Endothelial cell of umbilical vein (primary cell): ENCODE measurements around the gene ZBTB7C. TPM values are rescaled to one million over a fixed set of nuclear protein-coding genes. Genes with fewer than 3 reads are reported as not detected.

Experiments
- BruUV-seq: library from RNA; stranded (reverse); fragments of 400-500 nt; replicated peaks from 2 replicates; lab custom pipeline; 2021; lab: Mats Ljungman, UMichigan
- CTCF ChIA-PET: fragments of 300-600, 350-600 bp; sonication (Branson Sonifier 250); formaldehyde crosslinking; loops from one replicate; lab custom pipeline; 2021; ENCODE audit warnings: antibody characterized with exemption, inconsistent platforms; lab: Charles Lee
- POLR2A ChIA-PET: fragments of 300-600, 350-600 bp; sonication (Branson Sonifier 250); formaldehyde crosslinking; loops from one replicate; lab custom pipeline; 2021; ENCODE audit warnings: antibody characterized with exemption, inconsistent platforms; lab: Charles Lee
- DNase-seq: peaks from one replicate; pipeline ENCODE4 v3.0.0-alpha.2; 2011; ENCODE audit warnings: low read depth, low spot score
- FAIRE-seq: peaks from 2 replicates; lab custom pipeline; 2011; peaks lifted over from hg19 to GRCh38; lab: Jason Lieb, UNC
- H2AFZ ChIP-seq: 2 replicates; pipeline ENCODE4 v1.6.0; 2012; ENCODE audit warnings: low read depth, low read length, control low read depth, inconsistent platforms
- H3K27ac ChIP-seq: 2 replicates; pipeline ENCODE4 v1.5.1; 2011; ENCODE audit warnings: low read depth, mild to moderate bottlenecking, control low read depth, low read length, moderate library complexity; ENCODE audit not compliant: insufficient read depth
- H3K27me3 ChIP-seq, 2 experiments: 2 replicates each; pipeline versions ENCODE4 v1.6.0 to v1.6.1; 2011; ENCODE audit warnings: low read length in 2 of 2, mixed read lengths in 1 of 2; ENCODE audit not compliant: control insufficient read depth in 2 of 2, insufficient read depth in 2 of 2
- H3K36me3 ChIP-seq, 2 experiments: 2 replicates in 1 of 2; 3 replicates in 1 of 2; pipeline ENCODE4 v1.5.1; 2011; ENCODE audit warnings: low read length in 2 of 2, mild to moderate bottlenecking in 1 of 2, moderate library complexity in 1 of 2; ENCODE audit not compliant: control insufficient read depth in 2 of 2, insufficient read depth in 2 of 2; ENCODE audit errors: extremely low read depth in 1 of 2
- H3K4me1 ChIP-seq: 3 replicates; pipeline ENCODE4 v1.5.1; 2011; ENCODE audit warnings: mild to moderate bottlenecking, low read length; ENCODE audit not compliant: control insufficient read depth, insufficient read depth; ENCODE audit errors: extremely low read depth
- H3K4me2 ChIP-seq: 2 replicates; pipeline ENCODE4 v1.6.1; 2011; ENCODE audit warnings: low read length, control low read depth, mixed read lengths; ENCODE audit not compliant: insufficient read depth
- H3K4me3 ChIP-seq, 3 experiments: fragments of 200-600 bp in 1 of 3; sonication (generic), shearing (Covaris generic) in 1 of 3; replicated peaks in 1 of 3; 2 replicates each; pipeline ENCODE4 v1.5.1; 2011 to 2016; ENCODE audit warnings: control low read depth in 3 of 3, low read length in 3 of 3, mild to moderate bottlenecking in 2 of 3, inconsistent platforms in 1 of 3, low read depth in 1 of 3, moderate library complexity in 1 of 3; ENCODE audit not compliant: insufficient read depth in 1 of 3
- H3K79me2 ChIP-seq: 2 replicates; pipeline ENCODE4 v1.6.0; 2012; ENCODE audit warnings: low read length, inconsistent platforms; ENCODE audit not compliant: control insufficient read depth, insufficient read depth
- H3K9ac ChIP-seq: replicated peaks from 2 replicates; pipeline ENCODE3; 2011; ENCODE audit warnings: low read length, control low read depth; ENCODE audit not compliant: insufficient read depth; ENCODE audit errors: extremely low read depth
- H3K9me1 ChIP-seq: replicated peaks from 3 replicates; pipeline ENCODE4 v1.6.0; 2011; ENCODE audit warnings: mild to moderate bottlenecking, low read length; ENCODE audit not compliant: control insufficient read depth, insufficient read depth; ENCODE audit errors: extremely low read depth
- H3K9me3 ChIP-seq: replicated peaks from 2 replicates; pipeline ENCODE4 v1.5.1; 2012; ENCODE audit warnings: low read length, inconsistent platforms; ENCODE audit not compliant: control insufficient read depth, insufficient read depth
- H4K20me1 ChIP-seq: replicated peaks from 2 replicates; pipeline ENCODE3; 2011; ENCODE audit warnings: mild to moderate bottlenecking, low read length; ENCODE audit not compliant: control insufficient read depth, insufficient read depth; ENCODE audit errors: extremely low read depth
- EZH2 ChIP-seq: IDR thresholded peaks from 2 replicates; pipeline ENCODE4 v1.6.1; 2012; ENCODE audit warnings: borderline replicate concordance, low read depth, mild to moderate bottlenecking, moderate library complexity, low read length, inconsistent platforms; ENCODE audit not compliant: severe bottlenecking
- FOS ChIP-seq: IDR thresholded peaks from 2 replicates; pipeline ENCODE4 v1.6.1; 2011; ENCODE audit warnings: mild to moderate bottlenecking, low read length, moderate library complexity, borderline replicate concordance; ENCODE audit not compliant: insufficient read depth
- GATA2 ChIP-seq: IDR thresholded peaks from 2 replicates; pipeline ENCODE4 v1.7.0; 2011; ENCODE audit warnings: low read depth, mild to moderate bottlenecking, moderate library complexity, mixed read lengths, low read length; ENCODE audit not compliant: insufficient read length, insufficient read depth
- JUN ChIP-seq: IDR thresholded peaks from 2 replicates; pipeline ENCODE4 v1.6.1; 2011; ENCODE audit warnings: borderline replicate concordance, low read depth; ENCODE audit not compliant: insufficient read length, insufficient read depth
- MAX ChIP-seq: IDR thresholded peaks from 2 replicates; pipeline ENCODE4 v1.6.1; 2011; ENCODE audit not compliant: insufficient read depth, insufficient read length
- MYC ChIP-seq: IDR thresholded peaks from one replicate; pipeline ENCODE4 v1.6.1; 2011; ENCODE audit warnings: mild to moderate bottlenecking, low read depth, low read length
- POLR2A ChIP-seq: IDR thresholded peaks from 2 replicates; pipeline ENCODE4 v1.6.1; 2012; ENCODE audit warnings: low read depth, mild to moderate bottlenecking, control low read depth, low read length
- POLR2AphosphoS5 ChIP-seq: IDR thresholded peaks from 2 replicates; pipeline ENCODE4 v1.6.1; 2012; ENCODE audit warnings: low read depth, mild to moderate bottlenecking, control low read depth, low read length, moderate library complexity; ENCODE audit not compliant: insufficient read depth
- dilution Hi-C: fragments of 300-500 bp; cut with MboI; formaldehyde crosslinking; loops from one replicate; pipeline ENCODE4 v1.15.0; 2019; ENCODE audit warnings: low sequenced_read_pairs; ENCODE audit not compliant: extremely low pct_ligation_motif_present
- intact Hi-C: fragments of 100-400 bp; cut with micrococcal nuclease; formaldehyde crosslinking; loops from one replicate; pipeline ENCODE4 v1.10.0; 2022
- polyA plus RNA-seq, 4 experiments: library from polyadenylated mRNA; depleted of rRNA in 3 of 4; stranded (reverse) in 3 of 4; unstranded in 1 of 4; fragments of >200 nt; gene quantifications; 2 replicates each; pipeline versions ENCODE4 v1.2.1 to v1.2.3, GENCODE V29; 2011 to 2012; ENCODE audit warnings: missing spikeins in 1 of 4
- total RNA-seq: library from RNA; stranded (reverse); gene quantifications from 2 replicates; pipeline ENCODE4 v1.2.3, GENCODE V29; 2021
- TF ChIP-seq, protein P1 (sequence below), 2 donors: IDR thresholded peaks; 1 replicate in 1 of 2; 2 replicates in 1 of 2; pipeline ENCODE4 v1.5.1; 2011; ENCODE audit warnings: low read length in 2 of 2, mild to moderate bottlenecking in 2 of 2, moderate library complexity in 2 of 2, control low read depth in 1 of 2, inconsistent platforms in 1 of 2, low read depth in 1 of 2; ENCODE audit not compliant: insufficient read depth in 1 of 2; ENCODE audit errors: extremely low read depth in 1 of 2

The ZBTB7C gene
- total and polyA plus RNA-seq, 2 donors (not counting 3 experiments of a cell fraction or from before 2014, with no cell fraction given): not detected

DNA sequence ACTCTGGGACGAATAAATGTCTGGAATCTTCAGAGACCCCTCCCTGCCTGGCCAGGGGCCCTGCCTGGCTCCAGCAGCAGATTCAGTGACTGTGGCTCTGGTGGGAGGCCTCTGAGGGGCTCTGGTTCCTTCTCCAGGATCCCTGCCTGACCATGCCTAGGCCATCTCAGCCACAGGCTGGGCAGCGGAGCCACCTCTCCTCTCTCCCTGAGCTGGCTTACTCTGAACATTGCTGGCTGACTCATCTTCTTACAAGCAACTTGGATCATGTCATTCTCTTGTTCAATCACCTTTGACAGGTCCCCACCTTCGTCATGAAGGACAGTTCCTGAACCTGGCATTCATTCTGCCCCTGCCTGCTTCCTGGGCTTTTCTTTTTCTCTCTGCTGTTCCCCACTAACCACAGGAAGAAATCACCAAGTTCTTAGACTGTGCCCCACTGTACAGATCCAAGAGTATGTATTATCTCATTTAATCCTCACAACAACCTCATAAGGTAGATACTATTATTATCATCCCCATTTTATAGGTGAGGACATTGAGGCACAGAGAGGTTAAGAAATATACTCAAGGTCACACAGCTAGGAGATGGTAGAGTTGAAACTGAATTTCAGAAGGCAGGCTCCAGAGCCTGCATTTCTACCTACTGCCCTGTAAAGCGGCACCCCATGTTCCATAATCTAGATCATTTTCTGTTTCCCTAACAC, 323.2 kb downstream of the ZBTB7C start:
- Histone ChIP-seq H3K9ac (no peak overlapping the region), H2AFZ (no peak overlapping the region), H3K79me2 (no peaks in the 10 kb centered on the region), H3K9me3 (no peaks in the 10 kb centered on the region), H3K4me1 (no peaks in the 10 kb centered on the region), H3K4me3 (no peak overlapping the region), H4K20me1 (no peaks in the 10 kb centered on the region), H3K4me2 (no peak overlapping the region), H3K9me1 (no peaks in the 10 kb centered on the region), H3K36me3 (no peaks in the 10 kb centered on the region), H3K27me3 (no peaks in the 10 kb centered on the region), H3K27ac (no peak overlapping the region)
- no peak for TF ChIP-seq POLR2AphosphoS5
- TF ChIP-seq FOS: no peak
- no peak for TF ChIP-seq POLR2A
- no peak for TF ChIP-seq EZH2
- TF ChIP-seq, protein P1, sequence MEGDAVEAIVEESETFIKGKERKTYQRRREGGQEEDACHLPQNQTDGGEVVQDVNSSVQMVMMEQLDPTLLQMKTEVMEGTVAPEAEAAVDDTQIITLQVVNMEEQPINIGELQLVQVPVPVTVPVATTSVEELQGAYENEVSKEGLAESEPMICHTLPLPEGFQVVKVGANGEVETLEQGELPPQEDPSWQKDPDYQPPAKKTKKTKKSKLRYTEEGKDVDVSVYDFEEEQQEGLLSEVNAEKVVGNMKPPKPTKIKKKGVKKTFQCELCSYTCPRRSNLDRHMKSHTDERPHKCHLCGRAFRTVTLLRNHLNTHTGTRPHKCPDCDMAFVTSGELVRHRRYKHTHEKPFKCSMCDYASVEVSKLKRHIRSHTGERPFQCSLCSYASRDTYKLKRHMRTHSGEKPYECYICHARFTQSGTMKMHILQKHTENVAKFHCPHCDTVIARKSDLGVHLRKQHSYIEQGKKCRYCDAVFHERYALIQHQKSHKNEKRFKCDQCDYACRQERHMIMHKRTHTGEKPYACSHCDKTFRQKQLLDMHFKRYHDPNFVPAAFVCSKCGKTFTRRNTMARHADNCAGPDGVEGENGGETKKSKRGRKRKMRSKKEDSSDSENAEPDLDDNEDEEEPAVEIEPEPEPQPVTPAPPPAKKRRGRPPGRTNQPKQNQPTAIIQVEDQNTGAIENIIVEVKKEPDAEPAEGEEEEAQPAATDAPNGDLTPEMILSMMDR (IDR thresholded peaks at IDR 0.05; ENCODE audit: extremely low read depth in 1 of 2, insufficient read depth in 1 of 2, low read depth in 1 of 2, low read length in 2 of 2): no peak
- TF ChIP-seq MAX: no peak
- TF ChIP-seq JUN: no peak
- TF ChIP-seq GATA2: no peak
- no peak for TF ChIP-seq MYC
- FAIRE-seq (no peak), DNase-seq (no peak)
- intact Hi-C loops (no loop called here), dilution Hi-C loops (no loop called here)
- BruUV-seq: no TSS peak
- POLR2A ChIA-PET: no interaction called here
- CTCF ChIA-PET: no interaction called here
